IMR-90 (cell line): ENCODE results near the gene PPARG. TPM values are rescaled to one million over a fixed set of nuclear protein-coding genes. Genes with fewer than 3 reads are reported as not detected.
A peak's percentile ranks its signal among the peaks of the same experiment; 100 is the strongest.

ENCODE experiments used
- ATAC-seq: fragments of 200-7000 bp; cut with Tn5 transposase; 2 replicates; pipeline ENCODE4 v1.9.1; 2020; ENCODE audit warnings: low read depth, mild to moderate bottlenecking, moderate library complexity
- BruUV-seq: library from RNA; stranded (reverse); fragments of 400-500 nt; replicated peaks from 2 replicates; lab custom pipeline; 2021; lab: Mats Ljungman, UMichigan
- CTCF ChIA-PET: fragments of 300-600 bp; formaldehyde crosslinking; extraction: SDS; loops from one replicate; lab custom pipeline; 2021; ENCODE audit warnings: antibody characterized with exemption; lab: Yijun Ruan, JAX
- POLR2A ChIA-PET: fragments of 300-600 bp; sonication (Branson Sonifier 250); formaldehyde crosslinking; loops from one replicate; lab custom pipeline; 2022; ENCODE audit warnings: antibody characterized with exemption; ENCODE audit not compliant: unreplicated experiment; lab: Charles Lee
- DNase-seq: peaks from one replicate; pipeline ENCODE4 v3.0.0; 2013
- H2AFZ ChIP-seq: replicated peaks from 2 replicates; pipeline ENCODE3; 2013; ENCODE audit warnings: low read length, mild to moderate bottlenecking; ENCODE audit not compliant: poor library complexity
- H2AK5ac ChIP-seq: 2 replicates; pipeline ENCODE4 v1.6.1; 2013; ENCODE audit warnings: low read depth, low read length, inconsistent platforms
- H2AK9ac ChIP-seq: replicated peaks from 2 replicates; pipeline ENCODE3; 2013; ENCODE audit warnings: mild to moderate bottlenecking, low read depth, low read length, moderate library complexity; ENCODE audit not compliant: poor library complexity
- H2BK120ac ChIP-seq: 2 replicates; pipeline ENCODE4 v1.6.1; 2013; ENCODE audit warnings: low read depth, low read length, inconsistent platforms
- H2BK15ac ChIP-seq: 3 replicates; pipeline ENCODE4 v1.6.1; 2013; ENCODE audit warnings: low read depth, low read length, inconsistent platforms
- H2BK20ac ChIP-seq: 2 replicates; pipeline ENCODE4 v1.6.1; 2013; ENCODE audit warnings: low read depth, mild to moderate bottlenecking, inconsistent platforms, low read length, moderate library complexity
- H2BK5ac ChIP-seq: 2 replicates; pipeline ENCODE4 v1.6.1; 2013; ENCODE audit warnings: mild to moderate bottlenecking, low read depth, low read length, inconsistent platforms; ENCODE audit not compliant: poor library complexity, severe bottlenecking
- H3K14ac ChIP-seq: replicated peaks from 2 replicates; pipeline ENCODE4 v1.6.1; 2013; ENCODE audit warnings: low read depth, low read length, inconsistent platforms
- H3K18ac ChIP-seq: 2 replicates; pipeline ENCODE4 v1.6.1; 2013; ENCODE audit warnings: low read depth, low read length, control low read depth
- H3K23ac ChIP-seq: 2 replicates; pipeline ENCODE4 v1.6.1; 2013; ENCODE audit warnings: low read depth, low read length, inconsistent platforms
- H3K27ac ChIP-seq: 2 replicates; pipeline ENCODE4 v1.5.1; 2013; ENCODE audit warnings: mild to moderate bottlenecking, control low read depth, low read length; ENCODE audit not compliant: insufficient read depth
- H3K27me3 ChIP-seq: 2 replicates; pipeline ENCODE4 v1.6.1; 2013; ENCODE audit warnings: low read length; ENCODE audit not compliant: control insufficient read depth, insufficient read depth
- H3K36me3 ChIP-seq: 2 replicates; pipeline ENCODE4 v1.6.1; 2013; ENCODE audit warnings: low read length, mixed read lengths; ENCODE audit not compliant: control insufficient read depth, insufficient read depth
- H3K4ac ChIP-seq: 2 replicates; pipeline ENCODE4 v1.6.1; 2013; ENCODE audit warnings: low read depth, low read length, inconsistent platforms
- H3K4me1 ChIP-seq: 2 replicates; pipeline ENCODE4 v1.6.1; 2013; ENCODE audit warnings: low read length, mixed read lengths; ENCODE audit not compliant: control insufficient read depth, insufficient read depth
- H3K4me2 ChIP-seq: 2 replicates; pipeline ENCODE4 v1.6.1; 2013; ENCODE audit warnings: low read depth, mild to moderate bottlenecking, control low read depth, low read length, moderate library complexity
- H3K4me3 ChIP-seq: 2 replicates; pipeline ENCODE4 v1.5.1; 2013; ENCODE audit warnings: low read depth, mild to moderate bottlenecking, control low read depth, low read length, moderate library complexity; ENCODE audit not compliant: insufficient read depth
- H3K56ac ChIP-seq: 2 replicates; pipeline ENCODE4 v1.6.1; 2013; ENCODE audit warnings: low read length, inconsistent platforms; ENCODE audit not compliant: insufficient read depth; ENCODE audit errors: extremely low read depth
- H3K79me1 ChIP-seq, 2 experiments: 2 replicates each; pipeline ENCODE4 v1.6.1; 2013; ENCODE audit warnings: low read length in 2 of 2, inconsistent platforms in 1 of 2, low read depth in 1 of 2
- H3K9ac ChIP-seq: 2 replicates; pipeline ENCODE4 v1.6.1; 2013; ENCODE audit warnings: low read depth, low read length, control low read depth
- H3K9me1 ChIP-seq: 2 replicates; pipeline ENCODE4 v1.6.1; 2013; ENCODE audit warnings: low read length, inconsistent platforms; ENCODE audit not compliant: insufficient read depth
- H3K9me3 ChIP-seq: 2 replicates; pipeline ENCODE4 v1.6.1; 2013; ENCODE audit warnings: low read length; ENCODE audit not compliant: control insufficient read depth, insufficient read depth
- H4K20me1 ChIP-seq: 2 replicates; pipeline ENCODE4 v1.6.1; 2013; ENCODE audit warnings: low read length, inconsistent platforms; ENCODE audit not compliant: insufficient read depth
- H4K5ac ChIP-seq: 2 replicates; pipeline ENCODE4 v1.6.1; 2013; ENCODE audit warnings: mild to moderate bottlenecking, low read depth, low read length, control low read depth
- H4K8ac ChIP-seq, 2 experiments: 2 replicates each; pipeline ENCODE4 v1.6.1; 2013; ENCODE audit warnings: low read depth in 2 of 2, low read length in 2 of 2, control low read depth in 1 of 2, inconsistent platforms in 1 of 2
- H4K91ac ChIP-seq: 2 replicates; pipeline ENCODE4 v1.6.1; 2013; ENCODE audit warnings: low read depth, low read length, inconsistent platforms; ENCODE audit not compliant: insufficient read depth
- CHD1 ChIP-seq: IDR thresholded peaks from 2 replicates; pipeline ENCODE4 v1.6.1; 2012; ENCODE audit warnings: low read depth, low read length, improper control_type of control experiment
- ELK1 ChIP-seq: fragments of 150-350 bp; IDR thresholded peaks from 2 replicates; pipeline ENCODE4 v1.6.1; 2016; ENCODE audit warnings: low read depth, mild to moderate bottlenecking, low read length, moderate library complexity, borderline replicate concordance
- MAFK ChIP-seq: IDR thresholded peaks from 2 replicates; pipeline ENCODE4 v1.6.1; 2012; ENCODE audit warnings: low read depth, low read length, improper control_type of control experiment
- MAZ ChIP-seq: IDR thresholded peaks from 2 replicates; pipeline ENCODE4 v1.6.1; 2012; ENCODE audit warnings: low read depth, mild to moderate bottlenecking, low read length, improper control_type of control experiment, moderate library complexity, borderline replicate concordance
- MXI1 ChIP-seq: IDR thresholded peaks from 2 replicates; pipeline ENCODE4 v1.6.1; 2012; ENCODE audit warnings: low read depth, mild to moderate bottlenecking, low read length, moderate library complexity, borderline replicate concordance
- POLR2A ChIP-seq: IDR thresholded peaks from 2 replicates; pipeline ENCODE4 v1.6.1; 2012; ENCODE audit warnings: mild to moderate bottlenecking, low read depth, low read length
- RAD21 ChIP-seq: IDR thresholded peaks from 2 replicates; pipeline ENCODE4 v1.6.1; 2012; ENCODE audit warnings: low read length, improper control_type of control experiment
- RCOR1 ChIP-seq: IDR thresholded peaks from 2 replicates; pipeline ENCODE4 v1.6.1; 2012; ENCODE audit warnings: mild to moderate bottlenecking, low read length, improper control_type of control experiment; ENCODE audit not compliant: insufficient replicate concordance
- RFX5 ChIP-seq: IDR thresholded peaks from 2 replicates; pipeline ENCODE4 v1.8.0; 2012; ENCODE audit warnings: low read depth, mild to moderate bottlenecking, low read length, moderate library complexity
- SMC3 ChIP-seq: fragments of 150-350 bp; IDR thresholded peaks from 2 replicates; pipeline ENCODE4 v1.6.1; 2016; ENCODE audit warnings: low read depth, mild to moderate bottlenecking, antibody characterized with exemption, low read length, moderate library complexity
- USF2 ChIP-seq: fragments of 150-350 bp; IDR thresholded peaks from 2 replicates; pipeline ENCODE4 v1.6.1; 2017; ENCODE audit warnings: mild to moderate bottlenecking, antibody characterized with exemption, low read length, low read depth
- WGBS, 2 experiments: methylation state at CpG; one replicate each; pipeline versions ENCODE4 v1.1.5 to v1.1.7; 2013; ENCODE audit warnings: missing lambda C conversion rate in 2 of 2; ENCODE audit not compliant: insufficient read length in 1 of 2; ENCODE audit errors: extremely low coverage in 2 of 2; 5-methylcytosine and 5-hydroxymethylcytosine counted together
- dilution Hi-C: fragments of 300-500 bp; cut with HindIII; formaldehyde crosslinking; loops from one replicate; pipeline ENCODE4 v1.14.3; 2018; ENCODE audit warnings: low sequenced_read_pairs; ENCODE audit not compliant: unreplicated experiment
- in situ Hi-C: fragments of 300-500 bp; cut with MboI; formaldehyde crosslinking; loops from 3 replicates; pipeline ENCODE4 v1.14.3; 2019; ENCODE audit warnings: low sequenced_read_pairs, inconsistent platforms, mixed read lengths
- intact Hi-C: fragments of 100-400 bp; cut with micrococcal nuclease; formaldehyde crosslinking; loops from 2 replicates; pipeline ENCODE4 v1.10.0; 2022
- polyA plus RNA-seq, 3 experiments: library from polyadenylated mRNA; depleted of rRNA; stranded (reverse); fragments of >200 nt; gene quantifications; 2 replicates each; pipeline ENCODE4 v1.2.3, GENCODE V29; 2012; ENCODE audit warnings: low replicate concordance in 1 of 3
- total RNA-seq: library from RNA; depleted of rRNA; stranded (reverse); fragments of >200 nt; gene quantifications from 2 replicates; pipeline ENCODE4 v1.2.3, GENCODE V29; 2012
- TF ChIP-seq, protein P1 (sequence below): conservative IDR thresholded peaks from 2 replicates; pipeline ENCODE4 v1.5.1; 2012; ENCODE audit warnings: mild to moderate bottlenecking, low read depth, low read length, improper control_type of control experiment

PPARG gene
- total and polyA plus RNA-seq, 2 of the 4 experiments (the other 2 are of a cell fraction): 11.2 to 23.8 TPM

DNA sequence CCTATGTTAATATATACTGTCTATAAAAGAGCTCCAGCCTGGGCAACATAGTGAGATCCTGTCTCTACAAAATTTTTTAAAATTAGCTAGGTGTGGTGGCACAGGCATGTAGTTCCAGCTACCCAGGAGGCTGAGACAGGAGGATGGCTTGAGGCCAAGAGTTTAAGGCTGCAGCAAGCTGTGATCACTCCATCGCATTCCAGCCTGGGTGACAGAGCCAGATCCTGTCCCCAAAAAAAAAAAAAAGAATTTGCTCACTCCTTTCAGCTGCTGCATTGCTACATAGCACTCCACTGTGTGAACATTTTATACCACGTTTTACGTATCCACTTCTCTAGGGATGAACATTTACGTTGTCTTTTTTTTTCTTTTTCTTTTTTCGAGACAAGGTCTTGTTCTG is 189.5 kb downstream of the PPARG start:
- no peak for TF ChIP-seq SMC3
- TF ChIP-seq RAD21: no peak
- TF ChIP-seq, protein P1, sequence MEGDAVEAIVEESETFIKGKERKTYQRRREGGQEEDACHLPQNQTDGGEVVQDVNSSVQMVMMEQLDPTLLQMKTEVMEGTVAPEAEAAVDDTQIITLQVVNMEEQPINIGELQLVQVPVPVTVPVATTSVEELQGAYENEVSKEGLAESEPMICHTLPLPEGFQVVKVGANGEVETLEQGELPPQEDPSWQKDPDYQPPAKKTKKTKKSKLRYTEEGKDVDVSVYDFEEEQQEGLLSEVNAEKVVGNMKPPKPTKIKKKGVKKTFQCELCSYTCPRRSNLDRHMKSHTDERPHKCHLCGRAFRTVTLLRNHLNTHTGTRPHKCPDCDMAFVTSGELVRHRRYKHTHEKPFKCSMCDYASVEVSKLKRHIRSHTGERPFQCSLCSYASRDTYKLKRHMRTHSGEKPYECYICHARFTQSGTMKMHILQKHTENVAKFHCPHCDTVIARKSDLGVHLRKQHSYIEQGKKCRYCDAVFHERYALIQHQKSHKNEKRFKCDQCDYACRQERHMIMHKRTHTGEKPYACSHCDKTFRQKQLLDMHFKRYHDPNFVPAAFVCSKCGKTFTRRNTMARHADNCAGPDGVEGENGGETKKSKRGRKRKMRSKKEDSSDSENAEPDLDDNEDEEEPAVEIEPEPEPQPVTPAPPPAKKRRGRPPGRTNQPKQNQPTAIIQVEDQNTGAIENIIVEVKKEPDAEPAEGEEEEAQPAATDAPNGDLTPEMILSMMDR: no peak
- no peak for TF ChIP-seq USF2
- TF ChIP-seq ELK1: no peak
- no peak for TF ChIP-seq MXI1
- no peak for TF ChIP-seq POLR2A
- no peak for TF ChIP-seq CHD1
- TF ChIP-seq MAZ: no peak
- no peak for TF ChIP-seq MAFK
- no peak for TF ChIP-seq RFX5
- no peak for TF ChIP-seq RCOR1
- H3K9ac ChIP-seq: no peak overlapping the region
- H2BK15ac ChIP-seq: no peak overlapping the region
- peaks cover 8% of the 10 kb centered on the region for H3K4me1 ChIP-seq
- no peak overlapping the region for H3K4me3 ChIP-seq
- CTCF ChIA-PET: interaction anchor here (0.6 to 1.4 kb wide), 3 partner anchors 109 to 343 kb away, joined by 4 to 12 read pairs (median 7); no protein-coding TSS in a partner anchor
- no TSS peak for BruUV-seq
- H2BK5ac ChIP-seq: no peak overlapping the region
- H3K4ac ChIP-seq: no peak overlapping the region
- H3K27ac ChIP-seq: no peak overlapping the region
- H3K56ac ChIP-seq: no peak overlapping the region
- peaks cover 8% of the 10 kb centered on the region; the same call in 1 of the 2 replicates for H3K9me1 ChIP-seq
- H3K18ac ChIP-seq: no peak overlapping the region
- intact Hi-C loops (loop anchor here (5.0 kb wide), 1 partner anchor 286 kb away; no protein-coding TSS in a partner anchor), in situ Hi-C loops (loop anchor here (5.0 to 10.0 kb wide), 2 partner anchors 304 to 341 kb away; no protein-coding TSS in a partner anchor), dilution Hi-C loops (no loop called here)
- POLR2A ChIA-PET: interaction anchor here (0.7 kb wide), 1 partner anchor 272 kb away, joined by 4 read pairs; no protein-coding TSS in a partner anchor
- no peak overlapping the region for H3K14ac ChIP-seq
- H3K36me3 ChIP-seq: no peaks in the 10 kb centered on the region
- H4K5ac ChIP-seq: no peak overlapping the region
- DNase-seq (no peak), ATAC-seq (no peak)
- no peak overlapping the region for H2AK5ac ChIP-seq
- peak overlapping the region; percentile 26; the same call in 1 of the 2 replicates for H2BK120ac ChIP-seq
- no peak overlapping the region for H3K23ac ChIP-seq
- no peak overlapping the region for H4K8ac ChIP-seq
- no peaks in the 10 kb centered on the region for H4K20me1 ChIP-seq
- no peak overlapping the region for H2AK9ac ChIP-seq
- no peak overlapping the region for H3K4me2 ChIP-seq
- H3K79me1 ChIP-seq: no peaks in the 10 kb centered on the region
- no peaks in the 10 kb centered on the region for H3K27me3 ChIP-seq
- 44% methylated on average over 3 of the region's 5 CpGs; no CpG with 5 or more reads in 1 of the 2 experiments for WGBS, 2 experiments
- H2AFZ ChIP-seq: no peak overlapping the region
- no peaks in the 10 kb centered on the region for H3K9me3 ChIP-seq
- H2BK20ac ChIP-seq: no peak overlapping the region
- no peak overlapping the region for H4K91ac ChIP-seq
